Neutrophil (primary cell): ENCODE measurements around the gene EFNA1.

ENCODE experiments used
- H3K27ac ChIP-seq: fragments of 200-600 bp; sonication (generic); 2 replicates; pipeline ENCODE4 v1.5.1; 2016; ENCODE audit warnings: mild to moderate bottlenecking, moderate library complexity
- H3K27me3 ChIP-seq: fragments of 200-600 bp; sonication (generic); 2 replicates; pipeline ENCODE4 v1.6.0; 2016; ENCODE audit warnings: mild to moderate bottlenecking
- H3K36me3 ChIP-seq: fragments of 200-600 bp; sonication (generic); 2 replicates; pipeline ENCODE4 v1.5.1; 2017
- H3K4me1 ChIP-seq, 2 experiments: fragments of 200-600 bp in 1 of 2; sonication (generic) in 1 of 2; 1 replicate in 1 of 2; 2 replicates in 1 of 2; pipeline versions ENCODE4 v1.5.1 to v1.6.1; 2013 to 2016; ENCODE audit warnings: low read depth in 1 of 2, low read length in 1 of 2, mild to moderate bottlenecking in 1 of 2, moderate library complexity in 1 of 2; ENCODE audit not compliant: control insufficient read depth in 1 of 2, insufficient read depth in 1 of 2
- H3K4me3 ChIP-seq, 2 experiments: fragments of 200-600 bp in 1 of 2; sonication (generic) in 1 of 2; 1 replicate in 1 of 2; 2 replicates in 1 of 2; pipeline ENCODE4 v1.5.1; 2013 to 2016; ENCODE audit warnings: low read depth in 1 of 2, low read length in 1 of 2, mild to moderate bottlenecking in 1 of 2, moderate library complexity in 1 of 2
- H3K9me3 ChIP-seq: fragments of 200-600 bp; sonication (generic); 2 replicates; pipeline ENCODE4 v1.5.1; 2016
- TF ChIP-seq, protein P1 (sequence below): fragments of 200-600 bp; sonication (generic); IDR thresholded peaks from 2 replicates; pipeline ENCODE4 v1.5.1; 2016; ENCODE audit warnings: antibody characterized with exemption

EFNA1 gene

DNA sequence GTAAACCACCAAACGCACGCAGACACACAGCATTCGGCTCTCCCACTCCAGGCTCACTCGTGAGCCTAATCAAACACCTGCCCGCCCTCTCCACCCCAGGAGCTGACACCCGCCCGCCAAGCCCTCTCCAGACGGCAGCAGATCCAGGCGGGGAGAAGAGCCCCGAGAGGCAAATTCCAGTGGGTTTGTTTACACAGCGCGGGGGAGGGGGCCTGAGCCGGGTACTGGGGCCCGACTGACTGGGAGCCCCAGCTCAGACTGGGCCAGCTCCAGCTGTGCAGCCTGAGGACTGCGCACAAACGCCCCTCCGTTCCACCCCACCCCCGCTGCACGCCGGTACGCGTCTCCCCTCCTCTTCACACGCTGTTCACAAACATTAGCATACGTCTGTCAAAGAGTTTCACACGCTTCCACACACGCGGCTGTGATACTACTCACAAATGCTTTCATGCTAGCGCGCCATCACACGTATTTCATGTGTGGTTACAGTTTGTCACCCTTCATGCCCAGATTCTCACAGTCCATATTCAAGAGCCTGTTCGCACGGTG, 1.0 kb upstream of the EFNA1 start:
- Histone ChIP-seq H3K9me3 (no peaks in the 10 kb centered on the region), H3K36me3 (no peaks in the 10 kb centered on the region), H3K27ac (no peak overlapping the region), H3K4me1 (peaks cover 28 to 31% of the 10 kb centered on the region in 2 experiments), H3K4me3 (peak overlapping the region; percentile 34 to 60), H3K27me3 (peaks cover 74% of the 10 kb centered on the region)
- TF ChIP-seq, protein P1, sequence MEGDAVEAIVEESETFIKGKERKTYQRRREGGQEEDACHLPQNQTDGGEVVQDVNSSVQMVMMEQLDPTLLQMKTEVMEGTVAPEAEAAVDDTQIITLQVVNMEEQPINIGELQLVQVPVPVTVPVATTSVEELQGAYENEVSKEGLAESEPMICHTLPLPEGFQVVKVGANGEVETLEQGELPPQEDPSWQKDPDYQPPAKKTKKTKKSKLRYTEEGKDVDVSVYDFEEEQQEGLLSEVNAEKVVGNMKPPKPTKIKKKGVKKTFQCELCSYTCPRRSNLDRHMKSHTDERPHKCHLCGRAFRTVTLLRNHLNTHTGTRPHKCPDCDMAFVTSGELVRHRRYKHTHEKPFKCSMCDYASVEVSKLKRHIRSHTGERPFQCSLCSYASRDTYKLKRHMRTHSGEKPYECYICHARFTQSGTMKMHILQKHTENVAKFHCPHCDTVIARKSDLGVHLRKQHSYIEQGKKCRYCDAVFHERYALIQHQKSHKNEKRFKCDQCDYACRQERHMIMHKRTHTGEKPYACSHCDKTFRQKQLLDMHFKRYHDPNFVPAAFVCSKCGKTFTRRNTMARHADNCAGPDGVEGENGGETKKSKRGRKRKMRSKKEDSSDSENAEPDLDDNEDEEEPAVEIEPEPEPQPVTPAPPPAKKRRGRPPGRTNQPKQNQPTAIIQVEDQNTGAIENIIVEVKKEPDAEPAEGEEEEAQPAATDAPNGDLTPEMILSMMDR, result no peak

DNA sequence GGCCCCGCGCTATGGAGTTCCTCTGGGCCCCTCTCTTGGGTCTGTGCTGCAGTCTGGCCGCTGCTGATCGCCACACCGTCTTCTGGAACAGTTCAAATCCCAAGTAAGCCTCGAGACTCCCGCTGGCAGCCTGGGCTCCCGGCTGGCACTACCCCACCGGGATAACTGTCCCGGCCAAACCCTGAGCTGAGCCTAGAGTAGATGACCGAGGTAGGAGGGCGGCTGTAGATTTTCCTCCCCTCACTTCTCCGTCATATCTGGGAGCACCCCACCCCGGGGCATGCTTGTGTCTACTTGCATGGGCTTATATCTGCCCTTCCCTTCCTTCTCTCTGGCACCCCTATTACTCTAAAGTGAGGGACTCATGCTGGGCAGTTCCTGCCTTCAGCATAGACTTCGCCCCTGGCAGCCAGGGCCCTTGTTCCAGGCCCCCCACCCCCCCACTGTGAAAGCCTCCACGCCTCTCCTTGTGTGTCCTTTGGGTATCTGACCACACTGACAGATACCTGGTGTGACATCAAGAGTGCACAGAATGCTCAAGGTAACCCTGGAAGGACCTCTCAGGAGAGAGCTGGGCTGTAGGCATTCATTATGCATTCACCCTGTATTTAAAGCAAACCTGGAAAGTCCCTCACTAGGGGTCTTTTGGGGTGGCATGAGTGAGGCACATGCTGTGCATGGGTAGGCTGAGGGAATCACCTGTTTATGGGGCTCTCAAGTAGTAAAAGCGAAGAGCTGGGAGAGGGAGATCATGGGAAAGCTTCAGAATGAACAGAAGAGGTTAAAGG, 485 bp downstream of the EFNA1 start:
- H3K27me3 ChIP-seq, result peaks cover 74% of the 10 kb centered on the region
- TF ChIP-seq, protein P1, result no peak
- peak overlapping the region; percentile 23 to 60 for H3K4me3 ChIP-seq
- no peaks in the 10 kb centered on the region for H3K36me3 ChIP-seq
- H3K4me1 ChIP-seq, result peaks cover 28 to 31% of the 10 kb centered on the region in 2 experiments
- no peak overlapping the region for H3K27ac ChIP-seq
- H3K9me3 ChIP-seq, result no peaks in the 10 kb centered on the region

DNA sequence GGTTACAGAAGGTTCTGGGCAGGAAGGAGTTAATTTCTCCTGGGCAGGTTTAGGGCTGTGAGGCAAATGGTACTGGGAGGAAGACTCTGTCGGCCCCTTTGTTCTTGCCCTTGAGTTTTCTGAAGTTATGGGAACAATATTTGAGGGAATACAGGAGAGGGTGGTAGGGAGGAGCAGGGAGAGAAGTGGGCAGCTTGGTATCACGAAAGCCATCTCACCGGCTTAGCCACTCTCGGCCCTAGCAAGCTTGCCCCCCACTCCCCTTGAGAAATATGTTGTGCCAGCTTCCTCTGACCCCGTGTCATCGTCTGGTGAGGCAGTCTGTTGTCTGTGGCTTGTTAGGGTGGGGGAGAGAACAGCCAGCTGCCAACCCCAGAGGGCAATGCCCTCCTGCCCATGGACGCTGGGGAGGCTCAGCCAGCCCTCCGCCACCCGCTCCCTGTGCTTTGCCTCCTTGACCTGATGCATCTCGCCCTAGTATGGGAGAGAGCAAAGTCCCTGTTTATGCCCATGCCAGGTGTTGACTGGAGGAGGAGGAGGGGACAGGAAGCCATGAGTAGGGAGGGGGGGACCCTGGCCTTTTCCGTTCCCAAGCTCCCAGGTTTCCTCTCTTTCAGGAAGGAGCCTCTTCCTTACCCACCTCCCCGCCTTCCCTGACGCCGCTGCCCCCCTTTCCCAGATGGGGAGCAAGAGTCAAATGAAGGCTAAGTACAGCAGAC, 1.2 kb downstream of the EFNA1 start:
- Histone ChIP-seq H3K4me1 (peaks cover 28 to 31% of the 10 kb centered on the region in 2 experiments), H3K27ac (no peak overlapping the region), H3K27me3 (peaks cover 69% of the 10 kb centered on the region), H3K4me3 (no peak overlapping the region), H3K9me3 (no peaks in the 10 kb centered on the region), H3K36me3 (no peaks in the 10 kb centered on the region)
- TF ChIP-seq, protein P1, result no peak

DNA sequence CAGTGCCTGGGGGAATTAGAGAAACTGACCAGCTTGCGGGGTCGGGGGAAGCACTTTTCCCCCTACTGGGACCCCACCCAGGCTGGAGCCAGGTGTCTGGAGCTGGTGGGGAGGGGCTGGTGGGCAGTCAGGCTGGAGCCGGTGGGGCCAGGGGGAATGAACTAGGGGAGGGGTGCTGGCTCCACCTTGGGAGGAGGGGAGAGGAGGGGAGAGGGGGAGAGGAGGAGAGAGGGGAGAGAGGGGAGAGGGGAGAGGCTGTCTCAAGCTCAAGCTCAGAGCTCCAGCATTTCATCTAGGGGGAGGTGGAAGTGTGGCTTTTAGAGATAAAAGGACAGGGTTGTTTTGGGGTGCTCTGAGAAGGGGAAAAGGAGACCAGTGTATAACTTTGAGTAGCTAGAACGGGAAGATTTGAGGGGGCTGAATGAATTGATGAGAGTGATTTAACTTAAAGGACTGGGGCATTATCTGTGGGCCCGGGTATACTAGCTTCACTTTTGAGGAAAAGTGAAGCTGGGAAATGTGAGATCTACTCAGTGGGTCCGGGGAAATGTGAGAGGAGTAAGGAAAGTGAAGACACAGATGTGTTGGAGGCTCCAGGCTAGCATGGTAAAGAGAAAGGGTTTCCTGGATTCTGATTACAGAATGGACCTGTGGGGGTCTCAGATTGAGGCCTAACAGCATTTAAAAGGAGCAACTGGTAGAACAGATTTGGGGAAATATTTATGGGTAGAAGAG, 2.8 kb downstream of the EFNA1 start:
- H3K4me1 ChIP-seq, result peaks cover 37 to 38% of the 10 kb centered on the region in 2 experiments
- H3K27ac ChIP-seq, result no peak overlapping the region
- no peaks in the 10 kb centered on the region for H3K9me3 ChIP-seq
- TF ChIP-seq, protein P1, result no peak
- H3K4me3 ChIP-seq, result no peak overlapping the region
- no peaks in the 10 kb centered on the region for H3K36me3 ChIP-seq
- H3K27me3 ChIP-seq, result peaks cover 54% of the 10 kb centered on the region

DNA sequence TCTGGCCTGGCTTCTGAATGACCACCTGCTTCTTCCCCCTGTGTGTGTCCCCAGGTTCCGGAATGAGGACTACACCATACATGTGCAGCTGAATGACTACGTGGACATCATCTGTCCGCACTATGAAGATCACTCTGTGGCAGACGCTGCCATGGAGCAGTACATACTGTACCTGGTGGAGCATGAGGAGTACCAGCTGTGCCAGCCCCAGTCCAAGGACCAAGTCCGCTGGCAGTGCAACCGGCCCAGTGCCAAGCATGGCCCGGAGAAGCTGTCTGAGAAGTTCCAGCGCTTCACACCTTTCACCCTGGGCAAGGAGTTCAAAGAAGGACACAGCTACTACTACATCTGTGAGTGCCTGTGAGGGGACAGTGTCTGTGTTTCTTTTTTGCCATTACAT, 3.6 kb downstream of the EFNA1 start:
- TF ChIP-seq, protein P1, result no peak
- no peaks in the 10 kb centered on the region for H3K36me3 ChIP-seq
- H3K27me3 ChIP-seq, result peaks cover 45% of the 10 kb centered on the region
- no peak overlapping the region for H3K27ac ChIP-seq
- peaks cover 37 to 38% of the 10 kb centered on the region in 2 experiments for H3K4me1 ChIP-seq
- H3K4me3 ChIP-seq, result no peak overlapping the region
- H3K9me3 ChIP-seq, result no peaks in the 10 kb centered on the region
